ENCODE measurements around the gene SYNPR. TPM values are rescaled to one million over a fixed set of nuclear protein-coding genes. Genes with fewer than 3 reads are reported as not detected.

The SYNPR gene
- total RNA-seq, 4 donors from 2014 or later, result 0.17 to 0.58 TPM; not detected in 2

- WGBS, result 81% methylated on average over 4 of the region's 4 CpGs
- Histone ChIP-seq H3K27me3 (no peaks in the 10 kb centered on the region), H3K9me3 (no peaks in the 10 kb centered on the region), H3K4me3 (no peak overlapping the region), H3K36me3 (no peaks in the 10 kb centered on the region), H3K4me1 (no peaks in the 10 kb centered on the region), H3K27ac (replicated peaks in 1 of 4) (no peak overlapping the region)
- TF ChIP-seq POLR2AphosphoS5 (IDR thresholded peaks at IDR 0.05) (no peak), POLR2A (IDR thresholded peaks at IDR 0.05; ENCODE audit: low read depth) (no peak), EP300 (IDR thresholded peaks at IDR 0.05) (no peak)
- TF ChIP-seq, protein P1, sequence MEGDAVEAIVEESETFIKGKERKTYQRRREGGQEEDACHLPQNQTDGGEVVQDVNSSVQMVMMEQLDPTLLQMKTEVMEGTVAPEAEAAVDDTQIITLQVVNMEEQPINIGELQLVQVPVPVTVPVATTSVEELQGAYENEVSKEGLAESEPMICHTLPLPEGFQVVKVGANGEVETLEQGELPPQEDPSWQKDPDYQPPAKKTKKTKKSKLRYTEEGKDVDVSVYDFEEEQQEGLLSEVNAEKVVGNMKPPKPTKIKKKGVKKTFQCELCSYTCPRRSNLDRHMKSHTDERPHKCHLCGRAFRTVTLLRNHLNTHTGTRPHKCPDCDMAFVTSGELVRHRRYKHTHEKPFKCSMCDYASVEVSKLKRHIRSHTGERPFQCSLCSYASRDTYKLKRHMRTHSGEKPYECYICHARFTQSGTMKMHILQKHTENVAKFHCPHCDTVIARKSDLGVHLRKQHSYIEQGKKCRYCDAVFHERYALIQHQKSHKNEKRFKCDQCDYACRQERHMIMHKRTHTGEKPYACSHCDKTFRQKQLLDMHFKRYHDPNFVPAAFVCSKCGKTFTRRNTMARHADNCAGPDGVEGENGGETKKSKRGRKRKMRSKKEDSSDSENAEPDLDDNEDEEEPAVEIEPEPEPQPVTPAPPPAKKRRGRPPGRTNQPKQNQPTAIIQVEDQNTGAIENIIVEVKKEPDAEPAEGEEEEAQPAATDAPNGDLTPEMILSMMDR (IDR thresholded peaks at IDR 0.05), result no peak
- intact Hi-C loops (cut with DNase I), result no loop called here
- DNase-seq (ENCODE audit: extremely low spot score), result no peak
Observed at GRCh38 chr3:63395960-63396359, 117.9 kb downstream of the SYNPR start.

DNA sequence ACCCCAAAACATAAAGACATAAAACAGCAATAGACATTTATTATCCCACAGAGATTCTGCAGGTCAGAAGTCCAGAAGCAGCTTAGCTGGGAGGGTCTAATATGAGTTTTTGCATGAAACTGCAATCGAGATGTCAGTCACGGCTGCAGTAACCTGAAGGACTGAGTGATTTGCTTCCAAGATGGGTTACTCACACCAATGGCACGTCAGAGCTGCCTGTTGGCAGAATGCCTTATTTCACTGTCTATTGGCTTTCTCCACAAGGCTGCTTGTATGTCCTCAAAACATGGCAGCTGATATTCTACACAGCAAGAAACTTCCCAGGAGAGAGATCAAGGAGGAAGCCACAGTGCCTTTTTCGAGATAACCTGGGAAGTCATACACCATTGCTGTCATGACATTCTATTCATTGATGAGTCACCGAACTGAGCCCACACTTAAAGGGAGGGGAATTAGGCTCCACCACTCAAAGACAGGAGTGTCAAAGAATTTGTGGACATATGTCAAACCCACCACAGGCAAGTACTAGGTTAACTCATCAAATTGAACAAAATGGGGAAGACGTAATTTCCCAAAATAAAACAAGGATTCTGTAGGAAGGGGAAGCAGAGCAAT is 122.2 kb downstream of the SYNPR start:
- Histone ChIP-seq H3K36me3 (no peaks in the 10 kb centered on the region), H3K4me1 (no peaks in the 10 kb centered on the region), H3K4me3 (no peak overlapping the region), H3K27me3 (no peaks in the 10 kb centered on the region), H3K9me3 (no peaks in the 10 kb centered on the region), H3K27ac (replicated peaks in 1 of 4) (no peak overlapping the region)
- DNase-seq (ENCODE audit: extremely low spot score), result no peak
- 69% methylated on average over 6 of the region's 6 CpGs for WGBS
- intact Hi-C loops (cut with DNase I), result no loop called here
- TF ChIP-seq, protein P1 (IDR thresholded peaks at IDR 0.05), result no peak
- TF ChIP-seq POLR2A (IDR thresholded peaks at IDR 0.05; ENCODE audit: low read depth) (no peak), POLR2AphosphoS5 (IDR thresholded peaks at IDR 0.05) (no peak), EP300 (IDR thresholded peaks at IDR 0.05) (no peak)

DNA sequence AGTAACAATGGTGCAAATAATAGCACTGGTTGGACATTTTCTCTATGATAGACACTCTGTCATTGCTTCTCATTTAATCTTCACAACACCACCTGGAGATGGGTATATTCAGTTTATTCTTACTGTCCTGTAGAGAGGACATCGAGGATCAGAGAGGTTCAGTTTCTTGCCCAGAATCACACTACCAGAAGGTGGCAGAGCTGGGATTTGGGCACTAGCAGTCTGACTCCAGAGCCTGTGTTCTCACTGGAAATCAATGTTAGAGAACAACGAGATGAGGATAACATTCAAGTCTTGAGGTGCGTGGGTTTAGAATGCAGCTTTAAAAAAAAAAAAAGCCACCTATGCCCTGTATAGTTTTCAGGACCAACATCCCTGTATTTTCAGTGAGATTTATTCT is 127.8 kb downstream of the SYNPR start:
- TF ChIP-seq, protein P1 (IDR thresholded peaks at IDR 0.05), result no peak
- TF ChIP-seq EP300 (IDR thresholded peaks at IDR 0.05) (no peak), POLR2AphosphoS5 (IDR thresholded peaks at IDR 0.05) (no peak), POLR2A (IDR thresholded peaks at IDR 0.05; ENCODE audit: low read depth) (no peak)
- no peaks in the 10 kb centered on the region for H3K4me1 ChIP-seq
- intact Hi-C loops (cut with DNase I), result no loop called here
- H3K27me3 ChIP-seq, result no peaks in the 10 kb centered on the region
- no peak overlapping the region for H3K27ac ChIP-seq (replicated peaks in 1 of 4)
- 83% methylated on average over 3 of the region's 3 CpGs for WGBS
- no peaks in the 10 kb centered on the region for H3K36me3 ChIP-seq
- H3K9me3 ChIP-seq, result no peaks in the 10 kb centered on the region
- no peak overlapping the region for H3K4me3 ChIP-seq
- DNase-seq (ENCODE audit: extremely low spot score), result no peak

- H3K27ac ChIP-seq (replicated peaks in 1 of 4), result no peak overlapping the region
- TF ChIP-seq POLR2A (IDR thresholded peaks at IDR 0.05; ENCODE audit: low read depth) (no peak), POLR2AphosphoS5 (IDR thresholded peaks at IDR 0.05) (no peak), EP300 (IDR thresholded peaks at IDR 0.05) (no peak)
- TF ChIP-seq, protein P1 (IDR thresholded peaks at IDR 0.05), result no peak
- intact Hi-C loops (cut with DNase I), result no loop called here
Observed at GRCh38 chr3:63413523-63413922, 135.4 kb downstream of the SYNPR start.

GRCh38 chr3:63414607-63415006 is 136.5 kb downstream of the SYNPR start:
- Histone ChIP-seq H3K9me3 (no peaks in the 10 kb centered on the region), H3K4me3 (no peak overlapping the region), H3K4me1 (no peaks in the 10 kb centered on the region), H3K36me3 (no peaks in the 10 kb centered on the region), H3K27me3 (no peaks in the 10 kb centered on the region), H3K27ac (replicated peaks in 1 of 4) (no peak overlapping the region)
- DNase-seq (ENCODE audit: extremely low spot score), result no peak
- TF ChIP-seq POLR2AphosphoS5 (IDR thresholded peaks at IDR 0.05) (no peak), EP300 (IDR thresholded peaks at IDR 0.05) (no peak), POLR2A (IDR thresholded peaks at IDR 0.05; ENCODE audit: low read depth) (no peak)
- TF ChIP-seq, protein P1 (IDR thresholded peaks at IDR 0.05), result no peak
- WGBS, result 53% methylated on average over 1 of the region's 1 CpG
- intact Hi-C loops (cut with DNase I), result no loop called here

More at GRCh38 chr3:63413523-63413922, 135.4 kb downstream of the SYNPR start:
- Histone ChIP-seq H3K27me3 (no peaks in the 10 kb centered on the region), H3K9me3 (no peaks in the 10 kb centered on the region), H3K4me3 (no peak overlapping the region), H3K4me1 (no peaks in the 10 kb centered on the region), H3K36me3 (no peaks in the 10 kb centered on the region)
- no peak for DNase-seq (ENCODE audit: extremely low spot score)
